Cardiac septum (tissue), 1 donor: Measurements from ENCODE around the gene AATK. TPM values are rescaled to one million over a fixed set of nuclear protein-coding genes. Genes with fewer than 3 reads are reported as not detected.

Experiments used
- DNase-seq: peaks from one replicate; pipeline ENCODE4 v3.0.0-alpha.2; 2020; ENCODE audit warnings: low spot score
- intact Hi-C: fragments of 100-400 bp; cut with DNase I; formaldehyde crosslinking; loops from one replicate; pipeline ENCODE4 v1.14.0; 2022
- microRNA-seq: library from miRNA; unstranded; fragments of <30 nt; microRNA quantifications from one replicate; pipeline ENCODE4 v1.2.0, GENCODE V29; 2020
- total RNA-seq: library from RNA; stranded (reverse); fragmentation: NEBNext Ultra II Directional; extraction: Animal tissue kit (Norgen Biotek cat#: 25700); gene quantifications from one replicate; pipeline ENCODE4 v1.2.1, GENCODE V29; 2021
- donor health status: DM: no; HTN: no; CAD: no.

The AATK gene
- total RNA-seq, 1 donor from 2014 or later, result 9.3 TPM

DNA sequence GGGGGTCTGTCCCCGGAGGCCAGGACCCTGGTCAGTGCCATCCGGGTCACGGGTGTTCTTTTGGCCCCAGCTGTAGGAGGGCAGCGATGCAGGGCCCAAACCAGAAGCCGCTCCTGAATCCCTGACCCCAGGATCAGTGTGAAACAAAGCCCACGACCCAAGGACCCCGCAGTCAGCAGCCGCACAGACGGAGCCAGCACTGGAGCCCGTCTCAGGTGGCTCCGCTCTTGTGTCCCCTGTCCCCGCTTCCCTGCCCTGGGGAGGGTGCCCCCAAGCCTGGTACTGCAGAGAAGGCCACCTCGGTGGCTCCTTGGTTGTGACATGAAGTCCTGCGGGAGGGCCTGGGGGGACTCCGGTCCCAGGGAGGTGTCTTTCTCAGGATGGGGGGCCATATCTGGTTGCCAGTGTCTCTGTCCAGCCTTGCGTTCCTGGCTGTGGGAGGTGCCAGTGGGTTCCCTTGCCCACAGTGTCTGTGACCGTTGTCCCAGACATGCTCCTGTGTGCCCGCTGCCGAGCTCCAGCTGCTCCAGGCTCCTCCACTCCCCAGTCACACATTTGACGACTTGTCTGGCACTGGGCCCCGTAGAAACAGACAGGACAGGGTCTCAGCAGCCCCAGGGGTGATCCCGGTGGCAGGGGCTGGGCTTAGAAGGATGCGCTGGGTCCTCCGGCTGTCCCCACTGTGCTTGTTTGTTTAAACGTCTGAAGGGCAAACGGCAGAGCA is 97.4 kb downstream of the AATK start:
- intact Hi-C loops, result no loop called here
- DNase-seq, result no peak

DNA sequence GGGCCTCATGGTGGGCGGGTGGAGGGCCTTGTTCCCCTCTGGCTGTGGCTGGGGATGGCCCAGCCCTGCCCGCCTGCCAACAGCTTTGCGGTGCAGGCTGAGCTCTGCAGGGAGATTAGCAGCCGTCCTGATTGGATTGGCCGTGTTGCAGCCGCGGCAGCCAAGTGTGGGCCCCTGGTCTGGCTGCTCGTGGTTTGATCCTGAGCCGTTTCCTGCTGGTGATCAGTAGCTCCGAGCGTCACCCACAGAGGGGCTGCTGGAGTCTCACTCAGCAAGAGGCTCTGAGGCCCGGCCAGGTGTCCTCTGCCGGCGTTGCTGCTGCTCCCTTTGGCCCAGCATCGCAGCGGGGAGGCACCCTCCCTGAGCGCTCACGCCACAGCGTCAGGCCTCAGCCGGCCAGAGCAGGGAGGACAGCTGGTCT is 98.6 kb downstream of the AATK start:
- no peak for DNase-seq
- intact Hi-C loops, result no loop called here

Small RNA genes lying within 50 kb of the gene (microRNA-seq; reads per million reads assigned to microRNA genes)
- gene MIR1250 (not detected), gene MIR3065 (not detected), gene MIR338 (not detected), gene MIR657 (not detected)

Other genes starting within 250 kb of the AATK start
- 21.7 TPM for gene CHMP6, start 174.4 kb downstream of the AATK start, total RNA-seq
- gene BAIAP2, start 131.1 kb downstream of the AATK start, total RNA-seq, result 9.8 TPM
- gene PVALEF, start 714 bp downstream of the AATK start, total RNA-seq, result not detected
- gene CEP131, start 56.7 kb upstream of the AATK start, total RNA-seq, result 6.8 TPM
- gene TEPSIN, start 72.8 kb upstream of the AATK start, total RNA-seq, result 12.6 TPM
- 61.0 TPM for gene NDUFAF8, start 73.1 kb upstream of the AATK start, total RNA-seq
- 36.0 TPM for gene SLC38A10, start 129.1 kb upstream of the AATK start, total RNA-seq
- 13.5 TPM for gene BAHCC1, start 229.2 kb upstream of the AATK start, total RNA-seq